Endothelial cell of umbilical vein (primary cell): ENCODE measurements around the gene HIP1. TPM values are rescaled to one million over a fixed set of nuclear protein-coding genes. Genes with fewer than 3 reads are reported as not detected.

ENCODE experiments used
- BruUV-seq: library from RNA; stranded (reverse); fragments of 400-500 nt; replicated peaks from 2 replicates; lab custom pipeline; 2021; lab: Mats Ljungman, UMichigan
- CTCF ChIA-PET: fragments of 300-600, 350-600 bp; sonication (Branson Sonifier 250); formaldehyde crosslinking; loops from one replicate; lab custom pipeline; 2021; ENCODE audit warnings: antibody characterized with exemption, inconsistent platforms; lab: Charles Lee
- POLR2A ChIA-PET: fragments of 300-600, 350-600 bp; sonication (Branson Sonifier 250); formaldehyde crosslinking; loops from one replicate; lab custom pipeline; 2021; ENCODE audit warnings: antibody characterized with exemption, inconsistent platforms; lab: Charles Lee
- DNase-seq: peaks from one replicate; pipeline ENCODE4 v3.0.0-alpha.2; 2011; ENCODE audit warnings: low read depth, low spot score
- FAIRE-seq: peaks from 2 replicates; lab custom pipeline; 2011; peaks lifted over from hg19 to GRCh38; lab: Jason Lieb, UNC
- H2AFZ ChIP-seq: 2 replicates; pipeline ENCODE4 v1.6.0; 2012; ENCODE audit warnings: low read depth, low read length, control low read depth, inconsistent platforms
- H3K27ac ChIP-seq: 2 replicates; pipeline ENCODE4 v1.5.1; 2011; ENCODE audit warnings: low read depth, mild to moderate bottlenecking, control low read depth, low read length, moderate library complexity; ENCODE audit not compliant: insufficient read depth
- H3K27me3 ChIP-seq, 2 experiments: 2 replicates each; pipeline versions ENCODE4 v1.6.0 to v1.6.1; 2011; ENCODE audit warnings: low read length in 2 of 2, mixed read lengths in 1 of 2; ENCODE audit not compliant: control insufficient read depth in 2 of 2, insufficient read depth in 2 of 2
- H3K36me3 ChIP-seq, 2 experiments: 2 replicates in 1 of 2; 3 replicates in 1 of 2; pipeline ENCODE4 v1.5.1; 2011; ENCODE audit warnings: low read length in 2 of 2, mild to moderate bottlenecking in 1 of 2, moderate library complexity in 1 of 2; ENCODE audit not compliant: control insufficient read depth in 2 of 2, insufficient read depth in 2 of 2; ENCODE audit errors: extremely low read depth in 1 of 2
- H3K4me1 ChIP-seq: 3 replicates; pipeline ENCODE4 v1.5.1; 2011; ENCODE audit warnings: mild to moderate bottlenecking, low read length; ENCODE audit not compliant: control insufficient read depth, insufficient read depth; ENCODE audit errors: extremely low read depth
- H3K4me2 ChIP-seq: 2 replicates; pipeline ENCODE4 v1.6.1; 2011; ENCODE audit warnings: low read length, control low read depth, mixed read lengths; ENCODE audit not compliant: insufficient read depth
- H3K4me3 ChIP-seq, 3 experiments: fragments of 200-600 bp in 1 of 3; sonication (generic), shearing (Covaris generic) in 1 of 3; replicated peaks in 1 of 3; 2 replicates each; pipeline ENCODE4 v1.5.1; 2011 to 2016; ENCODE audit warnings: control low read depth in 3 of 3, low read length in 3 of 3, mild to moderate bottlenecking in 2 of 3, inconsistent platforms in 1 of 3, low read depth in 1 of 3, moderate library complexity in 1 of 3; ENCODE audit not compliant: insufficient read depth in 1 of 3
- H3K79me2 ChIP-seq: 2 replicates; pipeline ENCODE4 v1.6.0; 2012; ENCODE audit warnings: low read length, inconsistent platforms; ENCODE audit not compliant: control insufficient read depth, insufficient read depth
- H3K9ac ChIP-seq: replicated peaks from 2 replicates; pipeline ENCODE3; 2011; ENCODE audit warnings: low read length, control low read depth; ENCODE audit not compliant: insufficient read depth; ENCODE audit errors: extremely low read depth
- H3K9me1 ChIP-seq: replicated peaks from 3 replicates; pipeline ENCODE4 v1.6.0; 2011; ENCODE audit warnings: mild to moderate bottlenecking, low read length; ENCODE audit not compliant: control insufficient read depth, insufficient read depth; ENCODE audit errors: extremely low read depth
- H3K9me3 ChIP-seq: replicated peaks from 2 replicates; pipeline ENCODE4 v1.5.1; 2012; ENCODE audit warnings: low read length, inconsistent platforms; ENCODE audit not compliant: control insufficient read depth, insufficient read depth
- H4K20me1 ChIP-seq: replicated peaks from 2 replicates; pipeline ENCODE3; 2011; ENCODE audit warnings: mild to moderate bottlenecking, low read length; ENCODE audit not compliant: control insufficient read depth, insufficient read depth; ENCODE audit errors: extremely low read depth
- EZH2 ChIP-seq: IDR thresholded peaks from 2 replicates; pipeline ENCODE4 v1.6.1; 2012; ENCODE audit warnings: borderline replicate concordance, low read depth, mild to moderate bottlenecking, moderate library complexity, low read length, inconsistent platforms; ENCODE audit not compliant: severe bottlenecking
- FOS ChIP-seq: IDR thresholded peaks from 2 replicates; pipeline ENCODE4 v1.6.1; 2011; ENCODE audit warnings: mild to moderate bottlenecking, low read length, moderate library complexity, borderline replicate concordance; ENCODE audit not compliant: insufficient read depth
- GATA2 ChIP-seq: IDR thresholded peaks from 2 replicates; pipeline ENCODE4 v1.7.0; 2011; ENCODE audit warnings: low read depth, mild to moderate bottlenecking, moderate library complexity, mixed read lengths, low read length; ENCODE audit not compliant: insufficient read length, insufficient read depth
- JUN ChIP-seq: IDR thresholded peaks from 2 replicates; pipeline ENCODE4 v1.6.1; 2011; ENCODE audit warnings: borderline replicate concordance, low read depth; ENCODE audit not compliant: insufficient read length, insufficient read depth
- MAX ChIP-seq: IDR thresholded peaks from 2 replicates; pipeline ENCODE4 v1.6.1; 2011; ENCODE audit not compliant: insufficient read depth, insufficient read length
- MYC ChIP-seq: IDR thresholded peaks from one replicate; pipeline ENCODE4 v1.6.1; 2011; ENCODE audit warnings: mild to moderate bottlenecking, low read depth, low read length
- POLR2A ChIP-seq: IDR thresholded peaks from 2 replicates; pipeline ENCODE4 v1.6.1; 2012; ENCODE audit warnings: low read depth, mild to moderate bottlenecking, control low read depth, low read length
- POLR2AphosphoS5 ChIP-seq: IDR thresholded peaks from 2 replicates; pipeline ENCODE4 v1.6.1; 2012; ENCODE audit warnings: low read depth, mild to moderate bottlenecking, control low read depth, low read length, moderate library complexity; ENCODE audit not compliant: insufficient read depth
- dilution Hi-C: fragments of 300-500 bp; cut with MboI; formaldehyde crosslinking; loops from one replicate; pipeline ENCODE4 v1.15.0; 2019; ENCODE audit warnings: low sequenced_read_pairs; ENCODE audit not compliant: extremely low pct_ligation_motif_present
- intact Hi-C: fragments of 100-400 bp; cut with micrococcal nuclease; formaldehyde crosslinking; loops from one replicate; pipeline ENCODE4 v1.10.0; 2022
- polyA plus RNA-seq, 4 experiments: library from polyadenylated mRNA; depleted of rRNA in 3 of 4; stranded (reverse) in 3 of 4; unstranded in 1 of 4; fragments of >200 nt; gene quantifications; 2 replicates each; pipeline versions ENCODE4 v1.2.1 to v1.2.3, GENCODE V29; 2011 to 2012; ENCODE audit warnings: missing spikeins in 1 of 4
- total RNA-seq: library from RNA; stranded (reverse); gene quantifications from 2 replicates; pipeline ENCODE4 v1.2.3, GENCODE V29; 2021
- TF ChIP-seq, protein P1 (sequence below), 2 donors: IDR thresholded peaks; 1 replicate in 1 of 2; 2 replicates in 1 of 2; pipeline ENCODE4 v1.5.1; 2011; ENCODE audit warnings: low read length in 2 of 2, mild to moderate bottlenecking in 2 of 2, moderate library complexity in 2 of 2, control low read depth in 1 of 2, inconsistent platforms in 1 of 2, low read depth in 1 of 2; ENCODE audit not compliant: insufficient read depth in 1 of 2; ENCODE audit errors: extremely low read depth in 1 of 2

Gene HIP1
- total and polyA plus RNA-seq, 2 donors (not counting 3 experiments of a cell fraction or from before 2014, with no cell fraction given) = 23.7 to 47.6 TPM

- no peaks in the 10 kb centered on the region for H3K27me3 ChIP-seq
- no peak for TF ChIP-seq MAX
- TF ChIP-seq FOS = no peak
- TF ChIP-seq POLR2A = no peak
- no peak for TF ChIP-seq POLR2AphosphoS5
- TF ChIP-seq EZH2 = no peak
- TF ChIP-seq MYC = no peak
- TF ChIP-seq, protein P1, sequence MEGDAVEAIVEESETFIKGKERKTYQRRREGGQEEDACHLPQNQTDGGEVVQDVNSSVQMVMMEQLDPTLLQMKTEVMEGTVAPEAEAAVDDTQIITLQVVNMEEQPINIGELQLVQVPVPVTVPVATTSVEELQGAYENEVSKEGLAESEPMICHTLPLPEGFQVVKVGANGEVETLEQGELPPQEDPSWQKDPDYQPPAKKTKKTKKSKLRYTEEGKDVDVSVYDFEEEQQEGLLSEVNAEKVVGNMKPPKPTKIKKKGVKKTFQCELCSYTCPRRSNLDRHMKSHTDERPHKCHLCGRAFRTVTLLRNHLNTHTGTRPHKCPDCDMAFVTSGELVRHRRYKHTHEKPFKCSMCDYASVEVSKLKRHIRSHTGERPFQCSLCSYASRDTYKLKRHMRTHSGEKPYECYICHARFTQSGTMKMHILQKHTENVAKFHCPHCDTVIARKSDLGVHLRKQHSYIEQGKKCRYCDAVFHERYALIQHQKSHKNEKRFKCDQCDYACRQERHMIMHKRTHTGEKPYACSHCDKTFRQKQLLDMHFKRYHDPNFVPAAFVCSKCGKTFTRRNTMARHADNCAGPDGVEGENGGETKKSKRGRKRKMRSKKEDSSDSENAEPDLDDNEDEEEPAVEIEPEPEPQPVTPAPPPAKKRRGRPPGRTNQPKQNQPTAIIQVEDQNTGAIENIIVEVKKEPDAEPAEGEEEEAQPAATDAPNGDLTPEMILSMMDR (IDR thresholded peaks at IDR 0.05; ENCODE audit: extremely low read depth in 1 of 2, insufficient read depth in 1 of 2, low read depth in 1 of 2, low read length in 2 of 2) = no peak
- no peak for TF ChIP-seq JUN
- no peak for TF ChIP-seq GATA2
- H3K4me3 ChIP-seq = no peak overlapping the region
- no peak overlapping the region for H3K27ac ChIP-seq
- ChIA-PET POLR2A (no interaction called here), CTCF (interaction anchor here (0.6 kb wide), 1 partner anchor 107 kb away, joined by 3 read pairs; no protein-coding TSS in a partner anchor)
- no peaks in the 10 kb centered on the region for H3K9me3 ChIP-seq
- no peaks in the 10 kb centered on the region for H3K36me3 ChIP-seq
- no peaks in the 10 kb centered on the region for H3K79me2 ChIP-seq
- H3K9ac ChIP-seq = no peak overlapping the region
- no peaks in the 10 kb centered on the region for H3K4me1 ChIP-seq
- H2AFZ ChIP-seq = no peak overlapping the region
- intact Hi-C loops (no loop called here), dilution Hi-C loops (no loop called here)
- DNase-seq (no peak), FAIRE-seq (no peak)
- no peaks in the 10 kb centered on the region for H4K20me1 ChIP-seq
- H3K4me2 ChIP-seq = no peak overlapping the region
- no peaks in the 10 kb centered on the region for H3K9me1 ChIP-seq
- BruUV-seq = no TSS peak
These were observed 4.7 kb upstream of the HIP1 start for GRCh38 chr7:75743455-75743859.
